ENCODE results near the gene SLC6A17. TPM values are rescaled to one million over a fixed set of nuclear protein-coding genes. Genes with fewer than 3 reads are reported as not detected.

SLC6A17 gene
- total RNA-seq, 1 donor from 2014 or later: not detected

GRCh38 chr1:110173466-110174105 lies 23.3 kb downstream of the SLC6A17 start:
- intact Hi-C loops (cut with micrococcal nuclease): no loop called here

GRCh38 chr1:110174961-110175360 lies 24.7 kb downstream of the SLC6A17 start:
- intact Hi-C loops (cut with micrococcal nuclease): no loop called here

GRCh38 chr1:110176299-110176956 lies 26.1 kb downstream of the SLC6A17 start:
- intact Hi-C loops (cut with micrococcal nuclease): no loop called here

- intact Hi-C loops (cut with micrococcal nuclease): no loop called here
Observed at GRCh38 chr1:110177775-110178174, 27.5 kb downstream of the SLC6A17 start.

- intact Hi-C loops (cut with micrococcal nuclease): no loop called here
Observed at GRCh38 chr1:110183642-110184167, 33.4 kb downstream of the SLC6A17 start.

- intact Hi-C loops (cut with micrococcal nuclease): no loop called here
Observed at GRCh38 chr1:110184446-110184845, 34.2 kb downstream of the SLC6A17 start.

- intact Hi-C loops (cut with micrococcal nuclease): no loop called here
Observed at GRCh38 chr1:110185181-110185580, 34.9 kb downstream of the SLC6A17 start.

- intact Hi-C loops (cut with micrococcal nuclease): no loop called here
Observed at GRCh38 chr1:110186558-110186957, 36.3 kb downstream of the SLC6A17 start.

- intact Hi-C loops (cut with micrococcal nuclease): no loop called here
Observed at GRCh38 chr1:110187139-110187890, 37.0 kb downstream of the SLC6A17 start.

- intact Hi-C loops (cut with micrococcal nuclease): no loop called here
Observed at GRCh38 chr1:110188035-110188618, 37.8 kb downstream of the SLC6A17 start.

- intact Hi-C loops (cut with micrococcal nuclease): no loop called here
Observed at GRCh38 chr1:110189181-110189580, 38.9 kb downstream of the SLC6A17 start.

GRCh38 chr1:110190282-110190929 lies 40.1 kb downstream of the SLC6A17 start:
- intact Hi-C loops (cut with micrococcal nuclease): no loop called here

GRCh38 chr1:110192541-110192940 lies 42.2 kb downstream of the SLC6A17 start:
- intact Hi-C loops (cut with micrococcal nuclease): no loop called here

GRCh38 chr1:110195196-110195595 lies 44.9 kb downstream of the SLC6A17 start:
- intact Hi-C loops (cut with micrococcal nuclease): no loop called here

GRCh38 chr1:110196917-110197765 lies 46.8 kb downstream of the SLC6A17 start:
- intact Hi-C loops (cut with micrococcal nuclease): loop anchor here (1.0 kb wide), 3 partner anchors 115 to 299 kb away; no protein-coding TSS in a partner anchor

GRCh38 chr1:110197905-110198629 lies 47.8 kb downstream of the SLC6A17 start:
- intact Hi-C loops (cut with micrococcal nuclease): loop anchor here (1.0 kb wide), 3 partner anchors 114 to 298 kb away; no protein-coding TSS in a partner anchor

GRCh38 chr1:110198746-110199145 lies 48.5 kb downstream of the SLC6A17 start:
- intact Hi-C loops (cut with micrococcal nuclease): no loop called here

GRCh38 chr1:110200190-110200589 lies 49.9 kb downstream of the SLC6A17 start:
- intact Hi-C loops (cut with micrococcal nuclease): loop anchor here (10.0 kb wide), 1 partner anchor 1155 kb away; the partner anchor contains the start of gene WDR47

- intact Hi-C loops (cut with micrococcal nuclease): loop anchor here (10.0 kb wide), 1 partner anchor 1156 kb away; the partner anchor contains the start of gene WDR47
Observed at GRCh38 chr1:110200666-110201065, 50.4 kb downstream of the SLC6A17 start.

Data from T-helper 1 cell treated with Interleukin-12 subunit alpha and Interleukin-12 subunit beta and Interleukin-4 antibody, amounts not matched to agents 30 ng/mL and 1 ng/mL, for 36 hours (primary cell).